ENCODE results near the gene DAZAP1.

GRCh38 chr19:1457031-1457739, 49.8 kb downstream of the DAZAP1 start:
- TF ChIP-seq POLR2AphosphoS5 (IDR thresholded peaks at IDR 0.05): peak in 1 of 4 donors; percentile 21
- TF ChIP-seq, protein P1, sequence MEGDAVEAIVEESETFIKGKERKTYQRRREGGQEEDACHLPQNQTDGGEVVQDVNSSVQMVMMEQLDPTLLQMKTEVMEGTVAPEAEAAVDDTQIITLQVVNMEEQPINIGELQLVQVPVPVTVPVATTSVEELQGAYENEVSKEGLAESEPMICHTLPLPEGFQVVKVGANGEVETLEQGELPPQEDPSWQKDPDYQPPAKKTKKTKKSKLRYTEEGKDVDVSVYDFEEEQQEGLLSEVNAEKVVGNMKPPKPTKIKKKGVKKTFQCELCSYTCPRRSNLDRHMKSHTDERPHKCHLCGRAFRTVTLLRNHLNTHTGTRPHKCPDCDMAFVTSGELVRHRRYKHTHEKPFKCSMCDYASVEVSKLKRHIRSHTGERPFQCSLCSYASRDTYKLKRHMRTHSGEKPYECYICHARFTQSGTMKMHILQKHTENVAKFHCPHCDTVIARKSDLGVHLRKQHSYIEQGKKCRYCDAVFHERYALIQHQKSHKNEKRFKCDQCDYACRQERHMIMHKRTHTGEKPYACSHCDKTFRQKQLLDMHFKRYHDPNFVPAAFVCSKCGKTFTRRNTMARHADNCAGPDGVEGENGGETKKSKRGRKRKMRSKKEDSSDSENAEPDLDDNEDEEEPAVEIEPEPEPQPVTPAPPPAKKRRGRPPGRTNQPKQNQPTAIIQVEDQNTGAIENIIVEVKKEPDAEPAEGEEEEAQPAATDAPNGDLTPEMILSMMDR (IDR thresholded peaks at IDR 0.05): no peak
